Measurements from ENCODE around the gene ATPAF1.

GRCh38 chr1:46687921-46688509, 19.9 kb upstream of the ATPAF1 start:
- TF ChIP-seq CTCF (IDR thresholded peaks at IDR 0.05) = no peak
- no peak for TF ChIP-seq POLR2A (IDR thresholded peaks at IDR 0.05)

All from prostate gland (tissue), 2 donors.